ENCODE results near the gene FDX2.
A peak's percentile ranks its signal among the peaks of the same experiment; 100 is the strongest.

FDX2 gene

DNA sequence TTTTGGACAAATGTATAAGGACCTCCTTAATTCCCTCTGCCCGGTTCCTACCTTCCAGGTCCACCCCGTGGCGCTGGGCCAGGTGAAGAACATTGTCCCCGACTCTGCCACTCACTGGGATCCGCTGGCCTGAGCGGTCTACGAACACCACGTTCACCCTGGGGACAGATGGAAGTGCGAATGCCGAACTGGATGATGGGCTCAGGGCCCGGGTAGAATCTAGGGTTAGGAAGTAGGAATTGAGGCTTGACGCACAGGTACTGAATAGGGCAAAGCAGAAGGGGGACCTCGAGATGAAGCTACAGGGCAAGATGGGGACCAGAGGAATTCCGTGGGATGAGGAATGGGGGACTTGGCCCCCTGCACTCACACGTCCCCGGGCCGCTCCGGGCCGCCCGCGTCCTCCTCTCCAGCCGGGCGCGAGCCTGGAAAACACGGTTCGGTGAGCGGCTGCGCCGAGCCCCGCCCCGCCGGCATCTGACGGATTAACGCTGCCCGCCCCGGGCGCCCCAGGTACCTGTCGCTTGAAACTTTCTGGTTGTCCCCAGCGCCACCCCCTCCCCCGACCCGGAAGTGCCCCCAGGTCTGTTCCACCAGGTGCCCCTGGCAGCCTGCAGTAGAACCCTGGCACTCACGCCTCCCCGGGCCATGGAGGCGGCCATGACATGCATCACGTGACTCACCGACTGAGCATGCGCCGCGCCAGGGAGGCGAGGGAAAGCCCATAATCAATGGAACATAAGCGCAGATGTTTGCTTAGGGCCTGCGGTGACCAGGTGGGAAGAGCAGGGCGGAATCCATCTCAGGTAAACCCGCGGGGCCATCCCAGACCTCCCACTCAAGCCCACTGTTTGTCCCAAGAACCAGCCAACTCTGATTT lies at the start of gene FDX2:
FDX2 (minus strand) TSS at position 681 of the 880 bp plus-strand sequence; CDS start at position 662, 19 bp downstream.
- peaks cover 7% of the 10 kb centered on the region for H3K36me3 ChIP-seq (ENCODE audit: insufficient read depth, low read length)
- no peaks in the 10 kb centered on the region for H3K4me1 ChIP-seq (ENCODE audit: insufficient read depth, low read length)
- H3K9ac ChIP-seq (ENCODE audit: low read depth, low read length) = peak within 1 kb of the TSS; percentile 64
- H3K9me3 ChIP-seq (ENCODE audit: control insufficient read depth, insufficient read depth, low read length) = no peaks in the 10 kb centered on the region

DNA sequence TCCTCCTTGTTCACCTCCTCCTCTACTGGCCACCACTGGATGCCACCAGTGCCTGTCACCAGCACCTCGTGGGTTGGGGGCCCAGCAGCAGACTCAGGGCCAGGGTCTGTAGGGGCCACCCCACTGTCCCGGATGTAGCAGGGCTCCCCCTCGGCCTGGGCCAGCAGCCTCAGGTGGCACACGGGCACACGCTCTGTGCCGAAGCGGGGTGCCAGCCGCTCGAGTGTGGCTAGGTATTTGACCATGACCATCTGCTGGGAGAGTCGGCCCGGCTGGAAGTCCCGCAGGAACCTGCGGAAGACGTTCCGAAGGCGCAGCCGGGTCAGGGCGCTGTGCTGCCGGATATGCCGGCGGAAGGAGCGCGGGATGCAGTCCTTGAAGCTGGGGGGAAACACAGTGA lies 49.7 kb upstream of the FDX2 start:
- H3K9me3 ChIP-seq (ENCODE audit: control insufficient read depth, insufficient read depth, low read length) = no peaks in the 10 kb centered on the region
- peaks cover 2% of the 10 kb centered on the region; the same call in 1 of the 2 replicates for H3K36me3 ChIP-seq (ENCODE audit: insufficient read depth, low read length)
- H3K9ac ChIP-seq (ENCODE audit: low read depth, low read length) = no peak overlapping the region
- H3K4me1 ChIP-seq (ENCODE audit: insufficient read depth, low read length) = no peaks in the 10 kb centered on the region

DNA sequence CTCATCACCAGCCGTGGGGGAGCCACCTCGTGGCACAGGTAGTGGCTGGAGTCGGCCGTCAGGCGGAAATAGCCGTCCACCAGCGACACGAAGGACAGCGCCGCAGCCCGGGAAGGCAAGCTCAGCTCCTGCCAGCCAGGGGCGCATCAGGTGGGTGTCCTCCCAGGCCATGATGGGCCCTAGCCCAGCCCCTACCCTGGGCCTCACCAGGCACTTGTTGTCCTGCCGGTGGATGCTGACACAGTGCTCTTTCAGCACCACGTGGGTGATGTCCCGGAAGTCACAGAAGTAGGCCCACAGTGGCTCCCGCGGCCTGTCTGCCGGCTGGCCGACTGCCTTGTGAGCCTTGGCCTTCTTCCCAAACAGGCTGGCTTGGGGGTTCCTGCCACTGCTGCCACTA lies 48.8 kb upstream of the FDX2 start:
- Histone ChIP-seq H3K4me1 (ENCODE audit: insufficient read depth, low read length) (no peaks in the 10 kb centered on the region), H3K9me3 (ENCODE audit: control insufficient read depth, insufficient read depth, low read length) (no peaks in the 10 kb centered on the region), H3K9ac (ENCODE audit: low read depth, low read length) (no peak overlapping the region), H3K36me3 (ENCODE audit: insufficient read depth, low read length) (peaks cover 2% of the 10 kb centered on the region; the same call in 1 of the 2 replicates)

DNA sequence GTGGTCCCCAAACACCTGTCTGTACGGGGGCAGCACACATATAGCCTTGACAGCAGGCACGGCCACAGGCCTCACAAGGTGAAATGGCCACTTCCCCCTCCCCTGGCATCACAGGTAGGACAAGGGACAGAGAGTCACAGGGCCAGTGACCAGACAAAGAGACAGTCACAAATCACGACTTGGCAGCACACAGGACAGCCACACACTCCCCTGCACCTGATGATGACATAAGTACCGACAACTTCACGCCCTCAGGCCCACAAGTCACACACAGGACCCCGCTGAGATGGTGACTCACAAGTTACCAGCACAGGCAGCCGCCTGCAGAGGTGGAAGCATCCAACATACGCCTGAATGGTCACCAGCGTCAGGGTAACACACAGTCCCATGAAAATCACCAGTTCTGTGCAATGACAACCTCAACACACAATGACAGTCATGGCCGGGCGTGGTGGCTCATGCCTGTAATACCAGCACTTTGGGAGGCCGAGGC lies 48.0 kb upstream of the FDX2 start:
- Histone ChIP-seq H3K36me3 (ENCODE audit: insufficient read depth, low read length) (peaks cover 2% of the 10 kb centered on the region; the same call in 1 of the 2 replicates), H3K9me3 (ENCODE audit: control insufficient read depth, insufficient read depth, low read length) (no peaks in the 10 kb centered on the region), H3K9ac (ENCODE audit: low read depth, low read length) (no peak overlapping the region), H3K4me1 (ENCODE audit: insufficient read depth, low read length) (no peaks in the 10 kb centered on the region)

DNA sequence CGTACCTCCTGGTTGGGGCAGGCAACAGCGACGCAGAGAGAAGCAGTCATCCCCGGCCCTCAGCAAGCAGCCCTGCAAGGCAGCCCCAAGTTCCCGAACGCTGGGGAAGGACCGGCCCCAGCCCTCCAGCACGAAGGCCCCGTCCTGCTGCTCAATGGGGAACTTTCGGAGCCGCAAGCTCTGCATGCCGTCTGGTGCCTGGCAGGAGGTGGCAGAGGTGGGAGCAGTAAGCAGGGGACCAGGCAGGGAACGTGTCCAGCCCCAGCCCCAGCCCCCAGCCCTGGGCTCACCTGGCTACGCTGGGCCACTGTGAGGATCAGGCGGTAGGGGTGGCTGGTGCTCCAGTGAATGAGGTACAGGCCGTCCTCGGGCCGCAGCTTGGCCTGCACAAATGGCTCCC lies 46.4 kb upstream of the FDX2 start:
- Histone ChIP-seq H3K9me3 (ENCODE audit: control insufficient read depth, insufficient read depth, low read length) (no peaks in the 10 kb centered on the region), H3K9ac (ENCODE audit: low read depth, low read length) (no peak overlapping the region), H3K36me3 (ENCODE audit: insufficient read depth, low read length) (no peaks in the 10 kb centered on the region), H3K4me1 (ENCODE audit: insufficient read depth, low read length) (no peaks in the 10 kb centered on the region)

DNA sequence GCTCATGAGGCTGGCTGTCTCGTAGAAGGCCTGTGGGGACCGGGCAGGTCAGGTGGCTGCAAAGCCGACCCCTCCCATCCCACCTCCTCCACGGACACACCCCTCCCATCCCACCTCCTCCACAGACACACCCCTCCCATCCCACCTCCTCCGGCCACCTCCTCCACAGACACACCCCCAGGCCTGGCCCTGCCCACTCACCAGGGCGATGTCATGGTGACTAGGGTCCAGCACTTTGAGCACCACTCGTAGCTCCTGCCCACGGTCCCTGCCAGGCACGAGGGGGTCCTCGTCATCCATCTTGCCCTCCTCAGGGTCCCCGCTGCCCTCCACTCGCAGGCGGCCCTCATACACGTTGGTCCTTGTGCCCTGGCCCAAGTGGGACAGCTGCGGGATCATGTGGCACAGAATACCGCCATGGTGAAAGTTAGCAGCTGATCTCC lies 45.8 kb upstream of the FDX2 start:
- H3K9ac ChIP-seq (ENCODE audit: low read depth, low read length) = no peak overlapping the region
- no peaks in the 10 kb centered on the region for H3K9me3 ChIP-seq (ENCODE audit: control insufficient read depth, insufficient read depth, low read length)
- H3K36me3 ChIP-seq (ENCODE audit: insufficient read depth, low read length) = no peaks in the 10 kb centered on the region
- H3K4me1 ChIP-seq (ENCODE audit: insufficient read depth, low read length) = no peaks in the 10 kb centered on the region

DNA sequence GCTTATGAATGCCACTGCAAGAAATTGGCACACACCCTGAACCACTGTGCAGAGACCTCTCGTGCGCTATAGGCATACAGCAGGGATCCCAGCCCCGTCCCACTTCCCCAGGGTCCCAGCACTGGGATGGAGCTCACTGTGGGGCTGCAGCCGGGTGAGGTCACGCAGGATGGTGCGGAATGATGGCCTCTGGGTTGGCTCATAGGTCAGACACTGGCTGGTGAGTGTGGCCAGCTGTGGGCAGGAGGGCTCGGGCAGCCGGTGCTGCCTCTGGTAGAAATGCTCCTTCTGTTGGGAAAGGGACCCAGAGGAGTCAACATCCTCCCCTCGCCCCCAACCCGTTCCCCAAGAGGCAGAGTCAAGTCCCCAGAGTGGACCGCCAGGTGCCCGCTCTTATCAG lies 40.6 kb upstream of the FDX2 start:
- Histone ChIP-seq H3K9ac (ENCODE audit: low read depth, low read length) (no peak overlapping the region), H3K9me3 (ENCODE audit: control insufficient read depth, insufficient read depth, low read length) (no peaks in the 10 kb centered on the region), H3K4me1 (ENCODE audit: insufficient read depth, low read length) (no peaks in the 10 kb centered on the region), H3K36me3 (ENCODE audit: insufficient read depth, low read length) (no peaks in the 10 kb centered on the region)

DNA sequence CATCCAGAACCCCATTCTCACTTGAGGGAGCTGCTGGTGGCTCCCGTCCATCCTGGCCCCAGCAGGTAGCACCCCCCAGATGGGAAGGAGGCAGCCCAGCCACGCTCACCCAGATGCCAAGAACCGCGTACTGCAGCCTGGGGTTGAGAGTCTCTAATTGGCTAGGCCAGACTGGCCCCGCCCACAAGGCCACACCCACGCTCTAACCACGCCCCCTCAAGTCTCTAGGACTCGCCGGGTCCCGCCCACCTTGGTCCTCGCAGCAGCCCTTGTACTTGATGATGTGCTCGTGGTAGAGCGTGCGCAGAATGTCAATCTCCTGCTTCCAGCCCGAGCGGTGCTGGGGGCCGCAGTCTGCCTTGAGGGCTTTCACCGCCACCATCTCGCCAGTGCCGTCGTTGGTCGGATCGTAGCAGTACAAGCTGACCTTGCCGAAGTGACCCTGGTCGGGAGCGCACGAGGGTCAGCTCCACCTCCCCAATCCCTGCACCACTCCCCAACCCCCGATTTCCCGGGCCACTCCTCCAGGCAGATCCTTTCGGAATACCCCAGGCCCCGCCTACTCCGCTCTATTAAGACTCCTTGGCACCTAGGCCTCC lies 38.1 kb upstream of the FDX2 start:
- Histone ChIP-seq H3K36me3 (ENCODE audit: insufficient read depth, low read length) (peaks cover 4% of the 10 kb centered on the region; the same call in 1 of the 2 replicates), H3K4me1 (ENCODE audit: insufficient read depth, low read length) (no peaks in the 10 kb centered on the region), H3K9ac (ENCODE audit: low read depth, low read length) (peak overlapping the region; percentile 52; the same call in 1 of the 2 replicates), H3K9me3 (ENCODE audit: control insufficient read depth, insufficient read depth, low read length) (no peaks in the 10 kb centered on the region)

DNA sequence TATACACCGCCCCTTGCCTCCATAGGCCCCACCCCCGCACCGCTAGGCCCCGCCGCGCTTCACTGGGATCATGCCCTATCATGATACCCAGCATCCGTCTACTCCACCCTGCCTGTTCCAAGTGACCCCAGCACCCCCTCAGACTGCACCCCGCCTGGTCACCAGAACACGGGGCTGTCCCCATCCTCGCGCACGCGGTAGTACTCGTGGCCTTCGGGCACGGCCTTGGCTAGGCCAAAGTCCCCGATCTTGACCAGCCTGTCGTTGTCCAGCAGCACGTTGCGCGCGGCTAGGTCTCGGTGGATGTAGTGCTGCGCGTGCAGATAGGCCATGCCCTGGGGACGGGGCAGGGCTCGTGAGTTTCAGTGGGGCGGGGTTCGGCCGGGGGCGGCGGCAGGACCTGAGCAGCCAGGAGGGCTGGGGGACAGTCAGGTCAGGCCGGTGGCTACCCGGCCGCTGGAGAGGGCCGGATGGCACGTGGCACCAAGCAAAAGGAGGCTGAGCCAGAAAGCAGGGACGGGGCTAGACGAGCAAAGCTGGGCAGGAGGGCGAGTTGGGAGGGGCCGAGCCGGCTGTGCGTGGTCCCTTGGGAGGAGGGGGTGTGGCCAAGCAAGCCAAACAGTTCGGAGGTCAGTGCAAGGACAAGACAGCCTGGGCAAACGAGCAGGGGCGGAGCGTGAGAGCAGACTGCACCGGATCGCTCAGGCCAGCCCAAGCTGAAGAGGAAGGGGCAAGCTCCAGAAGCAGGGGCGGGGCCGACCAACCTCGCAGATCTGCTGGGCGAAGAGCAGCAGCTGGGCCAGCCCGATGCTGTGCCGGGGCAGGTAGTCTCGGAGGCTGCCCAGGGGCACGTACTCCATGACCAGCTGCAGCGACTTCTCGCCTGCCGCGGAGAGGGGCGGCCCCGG lies 37.2 kb upstream of the FDX2 start:
- H3K9me3 ChIP-seq (ENCODE audit: control insufficient read depth, insufficient read depth, low read length) = no peaks in the 10 kb centered on the region
- H3K4me1 ChIP-seq (ENCODE audit: insufficient read depth, low read length) = no peaks in the 10 kb centered on the region
- peaks cover 4% of the 10 kb centered on the region; the same call in 1 of the 2 replicates for H3K36me3 ChIP-seq (ENCODE audit: insufficient read depth, low read length)
- H3K9ac ChIP-seq (ENCODE audit: low read depth, low read length) = peak overlapping the region; percentile 49

DNA sequence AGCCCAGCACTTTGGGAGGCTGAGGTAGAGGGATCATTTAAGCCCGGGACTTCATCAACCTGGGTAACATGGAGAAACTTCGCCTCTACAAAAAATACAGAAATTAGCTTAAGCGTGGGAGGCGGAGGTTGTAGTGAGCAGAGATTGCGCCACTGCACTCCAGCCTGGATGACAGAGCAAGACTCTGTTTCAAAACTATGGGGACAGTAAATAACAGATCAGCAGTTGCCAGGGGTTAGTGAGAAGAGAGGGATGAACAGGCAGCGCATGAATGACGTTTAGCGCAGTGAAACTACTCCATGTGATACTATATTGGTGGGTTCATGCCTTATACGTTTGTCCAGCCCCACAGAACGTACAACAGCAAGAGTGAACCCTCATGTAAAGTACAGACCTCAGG lies 30.7 kb upstream of the FDX2 start:
- H3K9me3 ChIP-seq (ENCODE audit: control insufficient read depth, insufficient read depth, low read length) = no peaks in the 10 kb centered on the region
- no peaks in the 10 kb centered on the region for H3K4me1 ChIP-seq (ENCODE audit: insufficient read depth, low read length)
- no peak overlapping the region for H3K9ac ChIP-seq (ENCODE audit: low read depth, low read length)
- H3K36me3 ChIP-seq (ENCODE audit: insufficient read depth, low read length) = peaks cover 4% of the 10 kb centered on the region; the same call in 1 of the 2 replicates

DNA sequence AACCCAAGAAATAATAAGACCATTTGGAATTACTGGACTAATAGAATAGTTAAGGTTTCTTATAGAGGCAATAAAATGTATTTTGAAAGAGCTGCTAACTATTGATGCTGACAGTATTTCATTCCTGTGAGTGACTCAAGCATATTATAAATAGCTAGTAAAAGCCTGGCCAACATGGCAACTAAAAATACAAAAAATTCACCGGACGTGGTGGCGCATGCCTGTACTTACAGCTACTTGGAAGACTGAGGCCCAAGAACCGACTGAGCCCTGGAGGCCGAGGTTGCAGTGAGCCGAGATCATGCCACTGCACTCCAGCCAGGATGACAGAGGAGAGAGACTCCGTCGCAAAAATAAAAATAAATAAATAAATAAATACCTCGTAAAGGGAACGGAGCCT lies 29.0 kb upstream of the FDX2 start:
- Histone ChIP-seq H3K9me3 (ENCODE audit: control insufficient read depth, insufficient read depth, low read length) (no peaks in the 10 kb centered on the region), H3K36me3 (ENCODE audit: insufficient read depth, low read length) (no peaks in the 10 kb centered on the region), H3K4me1 (ENCODE audit: insufficient read depth, low read length) (peaks cover 3% of the 10 kb centered on the region; the same call in 1 of the 2 replicates), H3K9ac (ENCODE audit: low read depth, low read length) (no peak overlapping the region)

DNA sequence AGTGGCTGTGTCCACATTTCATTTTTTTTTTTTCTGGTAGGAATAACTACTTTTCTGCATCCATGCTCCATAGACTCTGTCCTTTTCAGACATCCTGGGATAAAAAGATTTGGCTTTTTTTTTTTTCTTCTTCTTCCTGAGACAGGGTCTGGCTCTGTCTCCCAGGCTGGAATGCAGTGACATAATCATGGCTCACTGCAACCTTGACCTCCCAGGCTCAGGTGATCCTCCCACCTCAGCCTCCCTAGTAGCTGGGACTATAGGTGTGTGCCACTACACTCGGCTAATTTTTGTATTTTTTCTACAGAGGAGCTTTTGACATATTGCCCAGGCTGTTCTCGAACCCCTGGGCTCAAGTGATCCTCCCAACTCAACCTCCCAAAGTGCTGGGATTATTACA lies 27.7 kb upstream of the FDX2 start:
- Histone ChIP-seq H3K9me3 (ENCODE audit: control insufficient read depth, insufficient read depth, low read length) (no peaks in the 10 kb centered on the region), H3K9ac (ENCODE audit: low read depth, low read length) (no peak overlapping the region), H3K4me1 (ENCODE audit: insufficient read depth, low read length) (peaks cover 15% of the 10 kb centered on the region), H3K36me3 (ENCODE audit: insufficient read depth, low read length) (no peaks in the 10 kb centered on the region)

DNA sequence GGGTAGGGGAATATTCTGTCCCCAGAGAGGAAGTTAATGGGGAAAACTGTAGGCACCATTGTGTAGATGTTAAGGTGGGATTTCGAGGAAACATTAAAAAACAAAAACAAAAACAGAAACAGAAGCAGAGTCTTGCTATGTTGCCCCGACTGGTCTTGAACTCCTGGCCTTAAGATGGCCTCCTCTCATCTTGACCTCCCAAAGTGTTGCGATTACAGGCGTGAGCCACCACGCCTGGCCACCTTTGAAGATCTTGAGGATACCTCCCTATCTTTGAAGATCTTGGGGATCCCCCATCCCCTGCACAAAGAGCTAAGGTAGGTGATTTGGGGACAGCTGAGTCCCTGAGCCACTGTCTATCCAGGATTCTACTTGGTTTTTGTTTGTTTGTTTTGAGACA lies 24.2 kb upstream of the FDX2 start:
- Histone ChIP-seq H3K9ac (ENCODE audit: low read depth, low read length) (peak overlapping the region; percentile 5; the same call in 1 of the 2 replicates), H3K4me1 (ENCODE audit: insufficient read depth, low read length) (peaks cover 15% of the 10 kb centered on the region), H3K9me3 (ENCODE audit: control insufficient read depth, insufficient read depth, low read length) (no peaks in the 10 kb centered on the region), H3K36me3 (ENCODE audit: insufficient read depth, low read length) (no peaks in the 10 kb centered on the region)

DNA sequence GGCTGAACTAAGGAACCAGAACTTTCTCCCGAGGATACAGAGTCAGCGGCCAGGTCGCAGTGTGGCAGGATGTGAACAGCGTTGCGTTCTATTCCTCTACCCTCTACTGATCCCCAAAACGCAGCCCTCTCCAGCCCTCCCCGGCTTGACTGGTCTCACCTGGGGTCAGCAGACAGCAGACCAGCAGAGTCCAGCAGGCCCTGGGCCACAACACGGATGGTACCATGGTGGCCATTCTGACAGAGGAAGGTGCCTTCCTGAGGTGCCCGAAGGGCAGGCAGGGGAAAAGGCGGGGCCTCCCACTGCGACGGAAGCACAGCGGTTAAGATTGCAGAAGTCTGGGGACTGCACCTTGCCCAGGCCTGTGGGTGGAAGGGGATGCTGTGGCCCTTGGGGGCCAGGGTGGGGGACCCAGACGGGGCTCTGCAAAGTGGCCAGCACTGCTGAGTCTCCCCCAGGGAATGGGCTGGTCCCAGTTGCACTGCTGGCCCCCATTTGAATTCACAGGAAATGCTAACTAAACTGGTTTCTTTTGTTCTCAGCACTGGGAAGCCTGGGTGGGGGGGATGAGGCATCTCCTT lies 23.7 kb upstream of the FDX2 start, which contains the start of gene ICAM3:
ICAM3 (minus strand) TSS at position 245 of the 581 bp plus-strand sequence; CDS start at position 235, 10 bp downstream.
- H3K36me3 ChIP-seq (ENCODE audit: insufficient read depth, low read length) = no peaks in the 10 kb centered on the region
- peak within 1 kb of the TSS; percentile 5; the same call in 1 of the 2 replicates for H3K9ac ChIP-seq (ENCODE audit: low read depth, low read length)
- H3K9me3 ChIP-seq (ENCODE audit: control insufficient read depth, insufficient read depth, low read length) = no peaks in the 10 kb centered on the region
- H3K4me1 ChIP-seq (ENCODE audit: insufficient read depth, low read length) = peaks cover 15% of the 10 kb centered on the region
